GM21390 (cell line): ENCODE measurements around the gene ATP6V1F.
A peak's percentile ranks its signal among the peaks of the same experiment; 100 is the strongest.

ENCODE experiments used
- ATAC-seq: cut with Tn5 transposase; IDR thresholded peaks from one replicate; pipeline ENCODE4 v1.9.1; 2021; ENCODE audit not compliant: unreplicated experiment

The ATP6V1F gene

GRCh38 chr7:128847721-128848211 lies 14.9 kb upstream of the ATP6V1F start:
- ATAC-seq, result no peak

DNA sequence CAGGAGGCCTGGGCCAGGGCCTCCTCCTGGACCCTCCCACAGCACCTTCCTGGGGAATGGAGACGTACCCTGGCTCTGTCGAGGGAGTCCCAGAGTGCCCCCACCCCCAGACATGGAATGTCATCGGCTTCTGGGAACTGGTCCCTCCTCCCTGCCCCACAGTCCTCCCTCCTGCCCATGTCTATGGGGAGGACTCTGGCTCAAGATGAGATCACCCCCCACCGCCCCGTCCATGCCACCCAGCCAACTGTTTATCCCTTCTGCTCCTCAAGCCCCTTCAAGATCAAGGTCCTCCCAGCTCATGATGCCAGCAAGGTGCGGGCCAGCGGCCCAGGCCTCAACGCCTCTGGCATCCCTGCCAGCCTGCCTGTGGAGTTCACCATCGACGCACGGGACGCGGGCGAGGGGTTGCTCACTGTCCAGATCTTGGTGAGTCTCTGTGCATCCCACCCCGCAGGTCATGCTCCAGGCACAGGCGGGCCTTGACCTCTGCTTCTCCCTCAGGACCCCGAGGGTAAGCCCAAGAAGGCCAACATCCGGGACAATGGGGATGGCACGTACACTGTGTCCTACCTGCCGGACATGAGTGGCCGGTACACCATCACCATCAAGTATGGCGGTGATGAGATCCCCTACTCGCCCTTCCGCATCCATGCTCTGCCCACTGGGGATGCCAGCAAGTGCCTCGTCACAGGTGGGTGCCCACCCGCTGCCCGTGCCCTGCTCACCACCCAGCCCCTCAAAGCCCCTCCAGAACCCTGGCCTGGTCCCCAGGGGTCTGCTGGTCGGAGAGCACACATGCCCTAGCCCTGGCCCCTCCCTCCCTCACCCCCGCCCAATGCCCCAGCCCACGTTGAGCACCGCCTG lies 14.1 kb upstream of the ATP6V1F start:
- no peak for ATAC-seq

DNA sequence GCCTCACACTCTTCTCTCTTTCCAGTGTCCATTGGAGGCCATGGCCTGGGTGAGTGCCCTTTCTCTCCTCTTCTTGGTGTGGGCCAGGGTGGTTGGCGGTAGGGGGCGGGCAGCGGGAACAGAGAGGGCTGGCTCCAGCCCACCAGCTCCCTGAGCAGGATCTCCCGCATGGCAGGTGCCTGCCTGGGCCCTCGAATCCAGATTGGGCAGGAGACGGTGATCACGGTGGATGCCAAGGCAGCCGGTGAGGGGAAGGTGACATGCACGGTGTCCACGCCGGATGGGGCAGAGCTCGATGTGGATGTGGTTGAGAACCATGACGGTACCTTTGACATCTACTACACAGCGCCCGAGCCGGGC lies 13.5 kb upstream of the ATP6V1F start:
- ATAC-seq, result no peak

DNA sequence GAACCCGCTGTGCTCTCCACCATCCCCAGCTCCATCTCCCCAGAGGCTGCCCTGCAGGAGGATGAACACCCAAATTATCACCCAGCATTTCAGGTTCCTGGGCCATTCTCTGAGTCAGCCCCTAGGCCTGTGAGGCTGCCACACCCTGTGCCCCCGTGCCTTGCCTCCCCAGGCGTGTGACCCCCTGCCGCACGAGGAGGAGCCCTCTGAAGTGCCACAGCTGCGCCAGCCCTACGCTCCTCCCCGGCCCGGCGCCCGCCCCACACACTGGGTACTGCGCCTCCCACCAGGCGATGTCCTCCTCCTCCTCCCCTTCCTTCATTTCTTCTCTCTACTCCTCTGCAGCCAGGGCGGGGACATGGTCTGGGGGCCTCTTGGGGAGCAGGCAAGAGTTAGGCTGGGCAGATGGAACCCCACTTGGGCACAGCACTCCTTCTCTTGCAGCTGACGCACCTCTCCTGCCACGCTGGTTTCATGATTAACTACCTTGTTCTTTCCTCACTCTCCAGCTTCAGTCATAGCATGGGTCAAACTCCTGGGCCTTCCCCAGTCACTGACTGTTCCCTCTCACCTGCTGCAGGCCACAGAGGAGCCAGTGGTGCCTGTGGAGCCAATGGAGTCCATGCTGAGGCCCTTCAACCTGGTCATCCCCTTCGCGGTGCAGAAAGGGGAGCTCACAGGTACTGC lies 12.7 kb upstream of the ATP6V1F start:
- no peak for ATAC-seq

DNA sequence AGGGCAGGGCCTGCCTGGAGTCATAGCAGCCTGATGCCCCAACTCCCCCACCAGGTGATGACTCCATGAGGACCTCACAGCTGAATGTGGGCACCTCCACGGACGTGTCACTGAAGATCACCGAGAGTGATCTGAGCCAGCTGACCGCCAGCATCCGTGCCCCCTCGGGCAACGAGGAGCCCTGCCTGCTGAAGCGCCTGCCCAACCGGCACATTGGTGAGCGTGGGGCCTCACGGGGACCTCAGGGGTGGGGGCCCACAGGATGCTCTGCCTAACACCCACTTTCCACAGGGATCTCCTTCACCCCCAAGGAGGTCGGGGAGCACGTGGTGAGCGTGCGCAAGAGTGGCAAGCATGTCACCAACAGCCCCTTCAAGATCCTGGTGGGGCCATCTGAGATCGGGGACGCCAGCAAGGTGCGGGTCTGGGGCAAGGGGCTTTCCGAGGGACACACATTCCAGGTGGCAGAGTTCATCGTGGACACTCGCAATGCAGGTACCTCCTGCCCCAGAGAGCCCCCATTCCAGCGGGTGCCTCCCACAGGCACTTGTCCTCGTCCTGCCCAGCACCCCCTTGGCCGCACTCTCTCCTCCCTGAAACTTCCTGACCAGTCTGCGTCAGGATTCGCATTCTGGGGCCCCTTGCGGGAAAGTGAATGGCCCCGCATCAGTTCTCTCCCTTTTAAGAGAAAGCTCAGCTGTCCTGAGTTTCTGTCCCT lies 10.0 kb upstream of the ATP6V1F start:
- no peak for ATAC-seq

DNA sequence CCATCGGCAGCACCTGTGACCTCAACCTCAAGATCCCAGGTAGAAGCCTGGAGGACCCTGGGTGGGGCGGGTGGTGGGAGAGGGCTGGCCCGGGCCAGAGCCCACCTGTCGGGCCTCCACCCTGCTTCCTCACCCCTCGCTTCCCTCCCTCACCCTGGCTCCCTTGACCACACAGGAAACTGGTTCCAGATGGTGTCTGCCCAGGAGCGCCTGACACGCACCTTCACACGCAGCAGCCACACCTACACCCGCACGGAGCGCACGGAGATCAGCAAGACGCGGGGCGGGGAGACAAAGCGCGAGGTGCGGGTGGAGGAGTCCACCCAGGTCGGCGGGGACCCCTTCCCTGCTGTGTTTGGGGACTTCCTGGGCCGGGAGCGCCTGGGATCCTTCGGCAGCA lies 8.9 kb upstream of the ATP6V1F start:
- no peak for ATAC-seq

GRCh38 chr7:128854396-128854795 lies 8.3 kb upstream of the ATP6V1F start:
- ATAC-seq, result no peak

- ATAC-seq, result no peak
Observed at GRCh38 chr7:128855559-128855958, 7.1 kb upstream of the ATP6V1F start.

DNA sequence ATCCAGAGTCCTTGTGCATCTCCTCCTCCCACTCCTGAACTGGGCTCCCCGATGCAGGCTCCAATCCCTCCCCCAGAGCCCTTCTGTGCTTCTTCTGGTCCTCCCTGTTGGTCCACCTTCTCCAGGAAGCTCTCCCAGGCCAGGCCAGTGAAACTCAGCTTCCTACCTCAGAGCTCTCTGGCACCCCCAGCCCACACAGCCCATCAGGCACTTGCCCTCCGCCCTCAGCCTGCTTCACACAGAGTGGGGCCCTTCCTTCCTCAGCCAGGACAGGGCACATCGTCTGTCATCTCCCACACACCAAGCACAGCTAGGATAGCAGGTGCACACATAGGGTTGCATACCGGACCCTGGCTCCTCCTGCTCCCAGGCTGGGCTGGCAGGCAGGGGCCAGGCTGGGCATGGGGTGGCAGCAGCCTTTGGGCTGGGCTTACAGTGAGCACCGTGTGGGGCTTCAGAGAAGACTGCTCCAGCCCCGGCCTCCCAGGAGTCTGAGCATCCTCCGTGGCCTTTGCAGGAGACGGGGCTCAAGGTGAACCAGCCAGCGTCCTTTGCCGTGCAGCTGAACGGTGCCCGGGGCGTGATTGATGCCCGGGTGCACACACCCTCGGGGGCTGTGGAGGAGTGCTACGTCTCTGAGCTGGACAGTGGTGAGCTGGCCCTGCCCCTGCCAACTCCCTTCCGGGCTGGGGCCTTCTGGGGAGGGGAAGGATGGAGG lies 6.5 kb upstream of the ATP6V1F start:
- no peak for ATAC-seq

DNA sequence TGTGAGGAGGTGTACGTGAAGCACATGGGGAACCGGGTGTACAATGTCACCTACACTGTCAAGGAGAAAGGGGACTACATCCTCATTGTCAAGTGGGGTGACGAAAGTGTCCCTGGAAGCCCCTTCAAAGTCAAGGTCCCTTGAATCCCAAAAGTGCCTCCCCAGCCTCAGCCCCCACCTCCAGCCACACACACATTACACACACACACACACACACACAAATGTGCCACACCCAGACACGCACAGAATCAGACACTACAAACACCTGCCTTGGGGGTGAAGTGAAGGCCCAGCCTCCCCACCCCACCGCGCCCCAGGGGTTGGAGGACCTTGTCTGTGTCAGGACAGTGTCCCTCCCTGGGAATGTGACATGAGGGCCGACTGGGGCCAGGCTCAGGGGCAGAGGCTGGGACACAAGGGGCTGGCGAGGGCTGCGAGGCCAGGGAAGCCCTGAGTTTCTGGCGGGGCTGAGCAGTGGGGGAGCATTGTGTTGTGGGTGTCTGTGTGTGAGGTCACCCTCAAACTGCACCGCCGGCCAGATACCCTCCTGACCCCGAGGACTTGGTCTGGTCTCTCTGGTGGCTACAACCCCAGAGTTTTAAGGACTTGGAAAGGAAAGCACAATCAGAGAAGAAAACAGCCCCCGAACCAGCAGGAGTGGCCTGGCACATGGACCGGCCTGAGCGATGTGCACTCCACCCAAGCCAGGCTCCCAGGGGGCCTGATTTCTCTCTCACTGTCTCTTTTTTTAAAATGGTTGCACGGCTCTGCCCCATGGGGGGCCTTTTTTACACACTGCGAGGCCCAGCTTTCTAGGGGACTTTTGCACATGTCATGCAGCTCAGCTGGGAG lies 4.0 kb upstream of the ATP6V1F start:
- no peak for ATAC-seq

GRCh38 chr7:128859232-128860157 lies 3.2 kb upstream of the ATP6V1F start:
- no peak for ATAC-seq

DNA sequence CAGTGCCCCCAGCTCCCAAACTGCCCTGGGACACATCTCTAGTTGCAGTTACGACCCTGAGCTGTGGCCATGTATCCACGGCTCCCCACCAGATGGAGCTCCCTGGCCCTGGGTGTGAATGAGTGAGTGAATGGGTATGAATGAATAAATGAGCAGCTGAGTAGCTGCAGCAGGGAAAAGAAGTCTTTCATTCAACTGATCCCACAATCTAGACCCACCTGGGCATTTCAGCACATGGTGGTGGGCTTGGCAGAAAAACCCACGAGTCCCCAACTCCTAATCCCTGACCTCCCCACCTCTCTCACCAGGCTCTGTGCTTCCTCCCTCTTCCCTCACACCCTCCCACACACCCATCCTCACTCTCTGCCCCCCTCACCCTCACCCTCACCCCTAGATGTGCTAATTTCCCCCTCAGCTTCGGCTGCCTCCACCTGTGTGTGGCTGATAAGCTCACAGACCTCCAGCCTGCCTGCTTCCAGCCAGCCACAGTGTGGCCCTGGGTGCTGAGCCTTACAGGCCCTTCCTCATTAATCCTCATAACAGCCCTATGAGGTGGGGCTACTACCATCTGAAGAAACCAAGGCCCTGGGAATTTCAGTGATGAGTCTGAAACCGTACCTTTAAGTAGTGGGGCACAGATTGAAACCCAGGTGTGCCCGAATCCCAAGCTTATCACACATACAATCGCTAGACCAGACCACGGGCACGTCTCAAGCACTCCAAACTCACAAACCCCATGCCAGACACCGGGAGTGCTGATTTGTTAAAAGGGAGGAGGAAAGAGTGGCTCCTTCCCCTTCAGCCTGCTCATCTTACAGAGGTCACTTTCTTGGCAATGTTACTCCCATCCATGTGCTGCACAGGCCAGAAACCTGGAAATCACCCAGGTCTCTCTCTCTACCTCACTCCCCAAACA lies 2.2 kb upstream of the ATP6V1F start:
- ATAC-seq, result no peak

- ATAC-seq, result no peak
Observed at GRCh38 chr7:128861957-128862570, 592 bp upstream of the ATP6V1F start.

DNA sequence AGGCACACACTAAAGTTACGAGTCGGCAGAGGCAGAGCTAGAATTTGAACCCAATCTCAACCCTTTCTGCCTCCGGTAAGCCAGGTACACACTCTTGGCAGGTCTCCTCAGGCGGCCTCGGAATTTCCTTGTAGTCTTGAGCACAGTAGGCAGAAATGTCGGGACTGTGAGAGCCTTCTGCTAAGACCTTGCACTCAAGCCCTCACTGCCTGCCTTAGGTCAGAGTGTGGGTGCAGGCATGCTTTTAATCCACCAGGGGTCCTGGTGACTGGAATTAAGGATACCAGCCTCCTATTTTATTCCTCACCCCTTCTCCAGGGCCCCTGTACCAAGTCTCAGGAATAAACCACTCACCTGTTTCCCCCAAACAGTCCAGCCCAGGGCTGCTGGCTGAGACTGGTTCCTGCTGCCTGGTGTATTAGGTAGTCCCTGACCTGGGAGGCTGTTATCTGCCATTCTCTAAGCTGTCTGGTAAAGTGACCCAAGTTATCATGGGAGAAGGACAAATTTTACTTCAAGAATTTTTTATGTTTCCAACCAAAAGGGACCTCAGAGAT lies 855 bp downstream of the ATP6V1F start:
- peak; percentile 47 for ATAC-seq

- ATAC-seq, result no peak
Observed at GRCh38 chr7:128865303-128865702, 2.6 kb downstream of the ATP6V1F start.

- ATAC-seq, result no peak
Observed at GRCh38 chr7:128865996-128866877, 3.6 kb downstream of the ATP6V1F start.
